GM23338 (cell line): ENCODE measurements around the gene USP7. TPM values are rescaled to one million over a fixed set of nuclear protein-coding genes. Genes with fewer than 3 reads are reported as not detected.
A peak's percentile ranks its signal among the peaks of the same experiment; 100 is the strongest.

ENCODE experiments used
- ATAC-seq: fragments of 200-7000 bp; cut with Tn5 transposase; 3 replicates; pipeline ENCODE4 v1.9.1; 2020
- DNase-seq: peaks from one replicate; pipeline ENCODE4 v3.0.0-alpha.2; 2015; ENCODE audit warnings: low spot score
- H2AFZ ChIP-seq: fragments of 200-600 bp; sonication (generic); 2 replicates; pipeline ENCODE4 v1.8.0; 2016; ENCODE audit warnings: antibody characterized with exemption, mild to moderate bottlenecking, moderate library complexity
- H3F3A ChIP-seq: fragments of 200-600 bp; sonication (generic); replicated peaks from 2 replicates; pipeline ENCODE4 v1.8.0; 2017; ENCODE audit warnings: antibody characterized with exemption, mixed run types, low read depth
- H3K27ac ChIP-seq: fragments of 200-600 bp; sonication (generic); 2 replicates; pipeline ENCODE4 v1.6.1; 2016; ENCODE audit warnings: low read depth
- H3K27me3 ChIP-seq: fragments of 200-600 bp; sonication (generic); 2 replicates; pipeline ENCODE4 v1.8.0; 2016; ENCODE audit warnings: mild to moderate bottlenecking, mixed run types, moderate library complexity; ENCODE audit not compliant: insufficient read depth
- H3K36me3 ChIP-seq: fragments of 200-600 bp; sonication (generic); 2 replicates; pipeline ENCODE4 v1.8.0; 2016; ENCODE audit warnings: mild to moderate bottlenecking; ENCODE audit not compliant: insufficient read depth
- H3K4me1 ChIP-seq: fragments of 200-600 bp; sonication (generic); 2 replicates; pipeline ENCODE4 v1.8.0; 2016; ENCODE audit warnings: mild to moderate bottlenecking, moderate library complexity; ENCODE audit not compliant: insufficient read depth
- H3K4me2 ChIP-seq: fragments of 200-600 bp; sonication (generic); 2 replicates; pipeline ENCODE4 v1.7.1; 2017; ENCODE audit warnings: mixed run types
- H3K4me3 ChIP-seq: fragments of 200-600 bp; sonication (generic); 2 replicates; pipeline ENCODE4 v1.6.1; 2016; ENCODE audit warnings: mixed run types
- H3K79me2 ChIP-seq: fragments of 200-600 bp; sonication (generic); replicated peaks from 2 replicates; pipeline ENCODE4 v1.8.0; 2017; ENCODE audit warnings: mild to moderate bottlenecking; ENCODE audit not compliant: insufficient read depth
- H3K9me2 ChIP-seq: fragments of 200-600 bp; sonication (generic); 2 replicates; pipeline ENCODE4 v1.8.0; 2017; ENCODE audit not compliant: insufficient read depth
- H4K20me1 ChIP-seq: fragments of 200-600 bp; sonication (generic); replicated peaks from 2 replicates; pipeline ENCODE4 v1.8.0; 2017; ENCODE audit warnings: mild to moderate bottlenecking; ENCODE audit not compliant: insufficient read depth
- H3K27ac Mint-ChIP-seq: 2 replicates; pipeline ENCODE4 v1.8.0; 2020; ENCODE audit warnings: inconsistent platforms, mild to moderate bottlenecking, moderate library complexity, mixed read lengths
- H3K27me3 Mint-ChIP-seq: 3 replicates; pipeline ENCODE4 v1.8.0; 2022; ENCODE audit warnings: low read depth, mild to moderate bottlenecking, moderate library complexity, mixed read lengths, inconsistent platforms; ENCODE audit not compliant: insufficient read depth, poor library complexity
- H3K36me3 Mint-ChIP-seq: 3 replicates; pipeline ENCODE4 v1.8.0; 2021; ENCODE audit warnings: low read depth, mild to moderate bottlenecking, inconsistent platforms, moderate library complexity, mixed read lengths
- H3K4me1 Mint-ChIP-seq: 3 replicates; pipeline ENCODE4 v1.8.0; 2020; ENCODE audit warnings: mild to moderate bottlenecking, inconsistent platforms, mixed read lengths
- H3K4me3 Mint-ChIP-seq: 3 replicates; pipeline ENCODE4 v1.8.0; 2021; ENCODE audit warnings: moderate library complexity, mild to moderate bottlenecking, inconsistent platforms, mixed read lengths
- H3K9me3 Mint-ChIP-seq: 3 replicates; pipeline ENCODE4 v1.8.0; 2020; ENCODE audit warnings: moderate library complexity, mild to moderate bottlenecking, inconsistent platforms, mixed read lengths
- CREB1 ChIP-seq: fragments of 250-450 bp; sonication (Bioruptor Pico); IDR thresholded peaks from 2 replicates; pipeline ENCODE4 v1.5.0; 2020; ENCODE audit warnings: low read depth, mild to moderate bottlenecking, moderate library complexity
- EZH2 ChIP-seq: fragments of 200-600 bp; sonication (generic); IDR thresholded peaks from one replicate; pipeline ENCODE4 v1.8.0; 2017; ENCODE audit warnings: antibody characterized with exemption, mild to moderate bottlenecking, low read depth; ENCODE audit not compliant: unreplicated experiment
- EZH2phosphoT487 ChIP-seq: fragments of 200-600 bp; sonication (generic); IDR thresholded peaks from one replicate; pipeline ENCODE4 v1.8.1; 2018; ENCODE audit warnings: antibody characterized with exemption; ENCODE audit not compliant: unreplicated experiment
- JUNB ChIP-seq: IDR thresholded peaks from one replicate; pipeline ENCODE4 v1.6.1; 2016; ENCODE audit warnings: antibody characterized with exemption; ENCODE audit not compliant: unreplicated experiment
- POLR2AphosphoS5 ChIP-seq: IDR thresholded peaks from 2 replicates; pipeline ENCODE4 v1.6.1; 2016; ENCODE audit warnings: antibody characterized with exemption, low read depth
- ZNF331 ChIP-seq: fragments of 250-450 bp; sonication (Bioruptor Pico); IDR thresholded peaks from 2 replicates; pipeline ENCODE4 v1.5.0; 2020; ENCODE audit warnings: low read depth, mild to moderate bottlenecking, moderate library complexity
- long read RNA-seq: library from polyadenylated mRNA; unstranded; transcript quantifications from one replicate; pipeline ENCODE4 v2.0.0, GENCODE V29; 2020; ENCODE audit not compliant: unreplicated experiment
- polyA plus RNA-seq: library from polyadenylated mRNA; unstranded; fragments of >200 nt; fragmentation: Nextera tagmentation; extraction: Ambion mirVana; gene quantifications from 2 replicates; pipeline ENCODE4 v1.2.1, GENCODE V29; 2016
- total RNA-seq: library from RNA; depleted of rRNA; stranded (reverse); fragments of >200 nt; shearing (Covaris generic); gene quantifications from 2 replicates; pipeline ENCODE4 v1.2.3, GENCODE V29; 2014; rRNA removed
- TF ChIP-seq, protein P1 (sequence below): IDR thresholded peaks from 2 replicates; pipeline ENCODE4 v1.6.1; 2016; ENCODE audit warnings: antibody characterized with exemption
- TF ChIP-seq, protein P2 (sequence below), 2 experiments: fragments of 200-600 bp in 1 of 2; sonication (generic) in 1 of 2; conservative IDR thresholded peaks; 2 replicates each; pipeline versions ENCODE4 v1.5.1 to v1.6.1; 2016 to 2017; ENCODE audit warnings: antibody characterized with exemption in 2 of 2, low read depth in 2 of 2, mild to moderate bottlenecking in 2 of 2, moderate library complexity in 1 of 2
- TF ChIP-seq, protein P3 (sequence below): fragments of 250-450 bp; sonication (Bioruptor Pico); IDR thresholded peaks from 2 replicates; pipeline ENCODE4 v1.5.0; 2020; ENCODE audit warnings: mild to moderate bottlenecking, moderate library complexity

USP7 gene
- total RNA-seq (130 and 169 TPM in 2 replicates), polyA plus RNA-seq (39.9 and 42.3 TPM in 2 replicates)
- long read RNA-seq, partial matches to known transcripts, result 7 of 11 reads
- long read RNA-seq, other reads (novel, unspliced or antisense), result 4 of 11 reads

DNA sequence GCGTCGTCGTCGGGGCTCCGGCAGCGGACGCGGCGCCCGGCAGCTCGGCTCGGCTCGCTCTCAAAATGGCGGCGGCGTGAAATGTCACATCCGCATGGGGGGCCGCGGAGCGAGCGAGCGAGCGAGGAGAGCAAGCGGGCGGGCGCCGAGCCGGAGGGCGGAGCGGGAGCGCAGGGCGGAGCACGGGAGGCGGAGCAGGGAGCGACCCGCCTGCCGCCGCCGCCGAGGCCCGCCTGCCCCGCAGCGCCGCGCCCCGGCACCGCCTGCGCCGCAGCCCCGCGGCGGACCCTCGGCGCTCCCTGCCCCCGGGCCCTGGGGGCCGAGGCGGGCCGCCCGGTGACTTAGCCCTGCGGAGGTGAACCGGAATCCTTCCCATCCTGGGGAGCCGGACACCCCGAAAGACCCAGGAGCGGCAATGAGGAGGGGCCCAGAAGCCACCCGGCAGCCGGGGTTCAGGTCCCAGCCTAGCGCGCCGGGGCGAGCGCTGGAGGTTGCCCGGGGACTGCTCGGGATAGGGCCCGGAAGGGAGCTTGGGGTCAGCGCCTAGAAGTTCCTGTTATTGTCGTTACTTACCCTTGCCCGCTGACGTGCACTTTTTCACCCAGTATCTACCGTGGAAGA, at the start of gene USP7:
TSS of gene USP7 (minus strand) at position 86 of the 621 bp plus-strand sequence. CDS start 621 bp downstream, outside the sequence.
- H3K4me1 ChIP-seq, result peaks cover 64% of the 10 kb centered on the region
- H3K27me3 ChIP-seq, result peaks cover 19% of the 10 kb centered on the region
- peaks cover 7% of the 10 kb centered on the region; the same call in 2 of the 3 replicates for H3K36me3 Mint-ChIP-seq
- peaks cover 26% of the 10 kb centered on the region for H3F3A ChIP-seq
- peak within 1 kb of the TSS; percentile 78; the same call in 1 of the 2 replicates for H2AFZ ChIP-seq
- H3K27ac ChIP-seq, result peak within 1 kb of the TSS; percentile 42; the same call in 1 of the 2 replicates
- H3K4me1 Mint-ChIP-seq, result peaks cover 58% of the 10 kb centered on the region
- H3K27ac Mint-ChIP-seq, result no peak within 1 kb of the TSS
- no peaks in the 10 kb centered on the region for H3K9me2 ChIP-seq
- peaks cover 40% of the 10 kb centered on the region for H3K79me2 ChIP-seq
- H3K36me3 ChIP-seq, result no peaks in the 10 kb centered on the region
- DNase-seq (peak; percentile 95), ATAC-seq (peak; percentile 51)
- H3K4me3 Mint-ChIP-seq, result peak within 1 kb of the TSS; percentile 91
- TF ChIP-seq, protein P1, sequence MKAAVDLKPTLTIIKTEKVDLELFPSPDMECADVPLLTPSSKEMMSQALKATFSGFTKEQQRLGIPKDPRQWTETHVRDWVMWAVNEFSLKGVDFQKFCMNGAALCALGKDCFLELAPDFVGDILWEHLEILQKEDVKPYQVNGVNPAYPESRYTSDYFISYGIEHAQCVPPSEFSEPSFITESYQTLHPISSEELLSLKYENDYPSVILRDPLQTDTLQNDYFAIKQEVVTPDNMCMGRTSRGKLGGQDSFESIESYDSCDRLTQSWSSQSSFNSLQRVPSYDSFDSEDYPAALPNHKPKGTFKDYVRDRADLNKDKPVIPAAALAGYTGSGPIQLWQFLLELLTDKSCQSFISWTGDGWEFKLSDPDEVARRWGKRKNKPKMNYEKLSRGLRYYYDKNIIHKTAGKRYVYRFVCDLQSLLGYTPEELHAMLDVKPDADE, result no peak
- peak; percentile 69; the same call in 1 of the 2 replicates for TF ChIP-seq POLR2AphosphoS5
- H3K27me3 Mint-ChIP-seq, result peaks cover 32% of the 10 kb centered on the region
- peak within 1 kb of the TSS; percentile 100 for H3K4me2 ChIP-seq
- peak within 1 kb of the TSS; percentile 94 for H3K4me3 ChIP-seq
- H4K20me1 ChIP-seq, result peaks cover 20% of the 10 kb centered on the region
- H3K9me3 Mint-ChIP-seq, result peaks cover 5% of the 10 kb centered on the region; the same call in 2 of the 3 replicates

DNA sequence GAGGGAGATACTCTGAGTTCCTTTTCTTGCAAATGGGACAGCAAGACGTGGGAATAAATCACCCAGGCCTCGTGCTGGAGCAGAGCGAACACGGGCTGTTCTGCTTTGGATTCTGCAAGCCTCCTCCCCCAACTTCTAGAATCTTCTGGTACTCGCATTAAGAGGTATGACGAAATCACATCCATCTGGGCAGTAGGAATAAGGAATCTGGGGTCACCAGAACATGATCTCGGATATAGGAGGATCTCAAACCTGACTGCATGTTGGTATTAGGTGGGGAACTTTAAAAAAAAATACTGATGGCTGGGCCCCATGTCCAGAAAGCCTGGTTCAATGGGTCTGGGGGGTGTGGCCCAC, 49.8 kb upstream of the USP7 start:
- no peaks in the 10 kb centered on the region for H3K79me2 ChIP-seq
- H3K4me3 ChIP-seq, result peak overlapping the region; percentile 36; the same call in 1 of the 2 replicates
- Mint-ChIP-seq H3K27ac (no peak overlapping the region), H3K36me3 (peaks cover 5% of the 10 kb centered on the region; the same call in 1 of the 3 replicates), H3K9me3 (peaks cover 11% of the 10 kb centered on the region), H3K4me3 (0 out of 3 replicates have a peak overlapping the region, but pooled peaks have one; percentile 17), H3K4me1 (peaks cover 7% of the 10 kb centered on the region; the same call in 2 of the 3 replicates), H3K27me3 (peaks cover 6% of the 10 kb centered on the region)
- no peaks in the 10 kb centered on the region for H4K20me1 ChIP-seq
- H3K27ac ChIP-seq, result no peak overlapping the region
- 0 out of 2 replicates have a peak, but pooled peaks cover 4% of the 10 kb centered on the region for H3F3A ChIP-seq
- peak overlapping the region; percentile 75 for H3K4me2 ChIP-seq
- peak overlapping the region; percentile 98 for H2AFZ ChIP-seq
- H3K9me2 ChIP-seq, result no peaks in the 10 kb centered on the region
- ATAC-seq (no peak), DNase-seq (no peak)
- H3K27me3 ChIP-seq, result no peaks in the 10 kb centered on the region
- H3K4me1 ChIP-seq, result peaks cover 6% of the 10 kb centered on the region; the same call in 1 of the 2 replicates
- no peaks in the 10 kb centered on the region for H3K36me3 ChIP-seq
- TF ChIP-seq, protein P1, result no peak
- TF ChIP-seq EZH2phosphoT487 (no peak), EZH2 (no peak), JUNB (no peak), CREB1 (CRISPR knock-in tag) (no peak), ZNF331 (no peak)
- TF ChIP-seq, protein P2, sequence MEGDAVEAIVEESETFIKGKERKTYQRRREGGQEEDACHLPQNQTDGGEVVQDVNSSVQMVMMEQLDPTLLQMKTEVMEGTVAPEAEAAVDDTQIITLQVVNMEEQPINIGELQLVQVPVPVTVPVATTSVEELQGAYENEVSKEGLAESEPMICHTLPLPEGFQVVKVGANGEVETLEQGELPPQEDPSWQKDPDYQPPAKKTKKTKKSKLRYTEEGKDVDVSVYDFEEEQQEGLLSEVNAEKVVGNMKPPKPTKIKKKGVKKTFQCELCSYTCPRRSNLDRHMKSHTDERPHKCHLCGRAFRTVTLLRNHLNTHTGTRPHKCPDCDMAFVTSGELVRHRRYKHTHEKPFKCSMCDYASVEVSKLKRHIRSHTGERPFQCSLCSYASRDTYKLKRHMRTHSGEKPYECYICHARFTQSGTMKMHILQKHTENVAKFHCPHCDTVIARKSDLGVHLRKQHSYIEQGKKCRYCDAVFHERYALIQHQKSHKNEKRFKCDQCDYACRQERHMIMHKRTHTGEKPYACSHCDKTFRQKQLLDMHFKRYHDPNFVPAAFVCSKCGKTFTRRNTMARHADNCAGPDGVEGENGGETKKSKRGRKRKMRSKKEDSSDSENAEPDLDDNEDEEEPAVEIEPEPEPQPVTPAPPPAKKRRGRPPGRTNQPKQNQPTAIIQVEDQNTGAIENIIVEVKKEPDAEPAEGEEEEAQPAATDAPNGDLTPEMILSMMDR (conservative IDR thresholded peaks at IDR 0.05; ENCODE audit: low read depth in 2 of 2), result no peak
- TF ChIP-seq, protein P3, sequence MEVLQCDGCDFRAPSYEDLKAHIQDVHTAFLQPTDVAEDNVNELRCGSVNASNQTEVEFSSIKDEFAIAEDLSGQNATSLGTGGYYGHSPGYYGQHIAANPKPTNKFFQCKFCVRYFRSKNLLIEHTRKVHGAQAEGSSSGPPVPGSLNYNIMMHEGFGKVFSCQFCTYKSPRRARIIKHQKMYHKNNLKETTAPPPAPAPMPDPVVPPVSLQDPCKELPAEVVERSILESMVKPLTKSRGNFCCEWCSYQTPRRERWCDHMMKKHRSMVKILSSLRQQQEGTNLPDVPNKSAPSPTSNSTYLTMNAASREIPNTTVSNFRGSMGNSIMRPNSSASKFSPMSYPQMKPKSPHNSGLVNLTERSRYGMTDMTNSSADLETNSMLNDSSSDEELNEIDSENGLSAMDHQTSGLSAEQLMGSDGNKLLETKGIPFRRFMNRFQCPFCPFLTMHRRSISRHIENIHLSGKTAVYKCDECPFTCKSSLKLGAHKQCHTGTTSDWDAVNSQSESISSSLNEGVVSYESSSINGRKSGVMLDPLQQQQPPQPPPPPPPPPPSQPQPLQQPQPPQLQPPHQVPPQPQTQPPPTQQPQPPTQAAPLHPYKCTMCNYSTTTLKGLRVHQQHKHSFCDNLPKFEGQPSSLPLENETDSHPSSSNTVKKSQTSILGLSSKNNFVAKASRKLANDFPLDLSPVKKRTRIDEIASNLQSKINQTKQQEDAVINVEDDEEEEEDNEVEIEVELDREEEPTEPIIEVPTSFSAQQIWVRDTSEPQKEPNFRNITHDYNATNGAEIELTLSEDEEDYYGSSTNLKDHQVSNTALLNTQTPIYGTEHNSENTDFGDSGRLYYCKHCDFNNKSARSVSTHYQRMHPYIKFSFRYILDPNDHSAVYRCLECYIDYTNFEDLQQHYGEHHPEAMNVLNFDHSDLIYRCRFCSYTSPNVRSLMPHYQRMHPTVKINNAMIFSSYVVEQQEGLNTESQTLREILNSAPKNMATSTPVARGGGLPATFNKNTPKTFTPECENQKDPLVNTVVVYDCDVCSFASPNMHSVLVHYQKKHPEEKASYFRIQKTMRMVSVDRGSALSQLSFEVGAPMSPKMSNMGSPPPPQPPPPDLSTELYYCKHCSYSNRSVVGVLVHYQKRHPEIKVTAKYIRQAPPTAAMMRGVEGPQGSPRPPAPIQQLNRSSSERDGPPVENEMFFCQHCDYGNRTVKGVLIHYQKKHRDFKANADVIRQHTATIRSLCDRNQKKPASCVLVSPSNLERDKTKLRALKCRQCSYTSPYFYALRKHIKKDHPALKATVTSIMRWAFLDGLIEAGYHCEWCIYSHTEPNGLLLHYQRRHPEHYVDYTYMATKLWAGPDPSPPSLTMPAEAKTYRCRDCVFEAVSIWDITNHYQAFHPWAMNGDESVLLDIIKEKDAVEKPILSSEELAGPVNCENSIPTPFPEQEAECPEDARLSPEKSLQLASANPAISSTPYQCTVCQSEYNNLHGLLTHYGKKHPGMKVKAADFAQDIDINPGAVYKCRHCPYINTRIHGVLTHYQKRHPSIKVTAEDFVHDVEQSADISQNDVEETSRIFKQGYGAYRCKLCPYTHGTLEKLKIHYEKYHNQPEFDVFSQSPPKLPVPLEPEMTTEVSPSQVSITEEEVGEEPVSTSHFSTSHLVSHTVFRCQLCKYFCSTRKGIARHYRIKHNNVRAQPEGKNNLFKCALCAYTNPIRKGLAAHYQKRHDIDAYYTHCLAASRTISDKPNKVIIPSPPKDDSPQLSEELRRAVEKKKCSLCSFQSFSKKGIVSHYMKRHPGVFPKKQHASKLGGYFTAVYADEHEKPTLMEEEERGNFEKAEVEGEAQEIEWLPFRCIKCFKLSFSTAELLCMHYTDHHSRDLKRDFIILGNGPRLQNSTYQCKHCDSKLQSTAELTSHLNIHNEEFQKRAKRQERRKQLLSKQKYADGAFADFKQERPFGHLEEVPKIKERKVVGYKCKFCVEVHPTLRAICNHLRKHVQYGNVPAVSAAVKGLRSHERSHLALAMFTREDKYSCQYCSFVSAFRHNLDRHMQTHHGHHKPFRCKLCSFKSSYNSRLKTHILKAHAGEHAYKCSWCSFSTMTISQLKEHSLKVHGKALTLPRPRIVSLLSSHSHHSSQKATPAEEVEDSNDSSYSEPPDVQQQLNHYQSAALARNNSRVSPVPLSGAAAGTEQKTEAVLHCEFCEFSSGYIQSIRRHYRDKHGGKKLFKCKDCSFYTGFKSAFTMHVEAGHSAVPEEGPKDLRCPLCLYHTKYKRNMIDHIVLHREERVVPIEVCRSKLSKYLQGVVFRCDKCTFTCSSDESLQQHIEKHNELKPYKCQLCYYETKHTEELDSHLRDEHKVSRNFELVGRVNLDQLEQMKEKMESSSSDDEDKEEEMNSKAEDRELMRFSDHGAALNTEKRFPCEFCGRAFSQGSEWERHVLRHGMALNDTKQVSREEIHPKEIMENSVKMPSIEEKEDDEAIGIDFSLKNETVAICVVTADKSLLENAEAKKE (CRISPR knock-in tag), result no peak
